ENCODE measurements around the gene NOC2L. TPM values are rescaled to one million over a fixed set of nuclear protein-coding genes. Genes with fewer than 3 reads are reported as not detected.

The NOC2L gene
- total RNA-seq, 1 donor from 2014 or later = 33.2 TPM

- Histone ChIP-seq H3K27ac (no peak overlapping the region), H3K9me3 (no peaks in the 10 kb centered on the region), H3K4me1 (peaks cover 0 to 3% of the 10 kb centered on the region in 2 donors), H3K36me3 (no peaks in the 10 kb centered on the region), H3K4me3 (no peak overlapping the region), H3K27me3 (no peaks in the 10 kb centered on the region)
- no peak for TF ChIP-seq CTCF (IDR thresholded peaks at IDR 0.05)
- DNase-seq (ENCODE audit: low spot score in 2 of 2) = peak in 1 of 2 donors; percentile 47
- intact Hi-C loops (cut with DNase I) = loop anchor here (5.0 kb wide), 1 partner anchor 49 kb away; the partner anchor contains the start of gene NOC2L
These were observed 51.2 kb downstream of the NOC2L start for GRCh38 chr1:907611-908451.

GRCh38 chr1:906600-907420 is 52.2 kb downstream of the NOC2L start:
- no peaks in the 10 kb centered on the region for H3K27me3 ChIP-seq
- intact Hi-C loops (cut with DNase I) = loop anchor here (5.0 kb wide), 1 partner anchor 50 kb away; the partner anchor contains the start of gene NOC2L
- no peaks in the 10 kb centered on the region for H3K36me3 ChIP-seq
- H3K4me1 ChIP-seq = peaks cover 0 to 3% of the 10 kb centered on the region in 2 donors
- no peak for TF ChIP-seq CTCF (IDR thresholded peaks at IDR 0.05)
- H3K4me3 ChIP-seq = no peak overlapping the region
- DNase-seq (ENCODE audit: low spot score in 2 of 2) = peak; percentile 21 to 75
- no peak overlapping the region for H3K27ac ChIP-seq
- H3K9me3 ChIP-seq = no peaks in the 10 kb centered on the region

GRCh38 chr1:905811-906599 is 53.1 kb downstream of the NOC2L start:
- TF ChIP-seq CTCF (IDR thresholded peaks at IDR 0.05) = no peak
- Histone ChIP-seq H3K4me3 (peak overlapping the region in 1 of 2 donors; percentile 68), H3K4me1 (peaks cover 0 to 3% of the 10 kb centered on the region in 2 donors), H3K27me3 (no peaks in the 10 kb centered on the region), H3K9me3 (no peaks in the 10 kb centered on the region), H3K27ac (peak overlapping the region in 1 of 2 donors; percentile 26), H3K36me3 (no peaks in the 10 kb centered on the region)
- peak; percentile 7 to 65 for DNase-seq (ENCODE audit: low spot score in 2 of 2)
- intact Hi-C loops (cut with DNase I) = loop anchor here (1.0 to 5.0 kb wide), 3 partner anchors 33 to 113 kb away; partner anchors contain the start of gene NOC2L

- H3K36me3 ChIP-seq = no peaks in the 10 kb centered on the region
- DNase-seq (ENCODE audit: low spot score in 2 of 2) = peak; percentile 6 to 74
- peaks cover 0 to 1% of the 10 kb centered on the region in 2 donors for H3K4me1 ChIP-seq
- H3K27me3 ChIP-seq = no peaks in the 10 kb centered on the region
- no peak for TF ChIP-seq CTCF (IDR thresholded peaks at IDR 0.05)
- no peaks in the 10 kb centered on the region for H3K9me3 ChIP-seq
- peak overlapping the region in 1 of 2 donors; percentile 26 for H3K27ac ChIP-seq
- H3K4me3 ChIP-seq = peak overlapping the region; percentile 45 to 68
- intact Hi-C loops (cut with DNase I) = loop anchor here (1.0 to 5.0 kb wide), 3 partner anchors 34 to 114 kb away; partner anchors contain the start of gene NOC2L
These were observed 53.8 kb downstream of the NOC2L start for GRCh38 chr1:905071-905749.
